GM18498 (cell line): Measurements from ENCODE around the gene TINCR.
"Not testable (repeated sequence)": the region's sequence is repeated elsewhere in the genome, so short reads cannot be mapped to it uniquely, and the experiment has no call there.

Experiments
- ATAC-seq: cut with Tn5 transposase; IDR thresholded peaks from one replicate; pipeline ENCODE4 v1.9.1; 2021; ENCODE audit warnings: mild to moderate bottlenecking, moderate library complexity; ENCODE audit not compliant: unreplicated experiment

The TINCR gene

DNA sequence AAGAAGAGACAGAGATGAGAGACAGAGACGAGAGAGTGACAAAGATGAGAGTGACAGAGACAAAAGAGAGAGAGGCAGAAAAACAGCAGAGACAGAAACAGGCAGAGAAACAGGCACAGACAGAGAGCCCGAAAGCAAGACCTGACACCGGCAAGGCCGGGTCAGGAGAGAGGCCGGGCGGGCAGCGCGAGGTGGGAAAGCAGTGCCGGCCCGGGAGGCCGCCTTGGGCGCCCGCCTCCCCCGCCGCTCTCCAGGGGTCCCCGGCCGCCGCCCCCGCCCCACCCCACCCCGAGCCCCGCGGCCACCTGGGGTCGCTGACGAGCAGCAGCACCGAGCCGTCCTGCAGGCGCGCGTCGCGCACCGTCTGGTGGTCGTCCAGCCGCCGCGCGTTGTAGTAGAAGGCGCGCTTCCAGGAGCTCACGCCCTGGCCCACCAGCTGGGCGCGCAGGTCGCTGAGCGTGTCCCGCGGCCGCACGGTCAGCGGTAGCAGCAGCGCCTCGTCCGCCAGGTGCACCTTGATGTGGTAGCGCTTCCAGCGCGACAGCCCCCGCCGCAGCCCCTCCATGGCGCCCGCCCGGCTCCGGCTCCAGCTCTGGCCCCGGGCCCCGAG is at the start of gene TINCR:
Gene TINCR, minus strand, starts transcription at position 594 of the 610 bp plus-strand sequence.
- ATAC-seq: no peak

DNA sequence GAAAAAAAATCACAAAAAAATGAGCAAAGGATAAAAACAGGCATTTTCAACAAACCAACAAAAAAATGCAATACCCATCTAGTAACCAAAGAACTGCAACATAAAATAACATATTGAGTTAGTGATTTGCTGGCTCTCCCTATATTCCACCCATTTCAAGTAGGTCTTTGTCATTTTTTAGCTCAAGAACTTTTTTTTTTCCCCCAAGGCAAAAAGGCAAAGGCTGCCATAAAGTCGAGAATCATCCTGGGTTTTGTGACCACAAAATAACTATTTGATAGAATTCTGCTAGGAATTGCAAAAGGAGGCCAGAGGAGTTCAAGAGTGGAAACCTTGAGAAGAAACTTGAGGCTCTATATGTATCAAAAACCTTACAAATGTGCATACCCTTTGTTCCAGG is 49.3 kb upstream of the TINCR start:
- ATAC-seq: no peak

DNA sequence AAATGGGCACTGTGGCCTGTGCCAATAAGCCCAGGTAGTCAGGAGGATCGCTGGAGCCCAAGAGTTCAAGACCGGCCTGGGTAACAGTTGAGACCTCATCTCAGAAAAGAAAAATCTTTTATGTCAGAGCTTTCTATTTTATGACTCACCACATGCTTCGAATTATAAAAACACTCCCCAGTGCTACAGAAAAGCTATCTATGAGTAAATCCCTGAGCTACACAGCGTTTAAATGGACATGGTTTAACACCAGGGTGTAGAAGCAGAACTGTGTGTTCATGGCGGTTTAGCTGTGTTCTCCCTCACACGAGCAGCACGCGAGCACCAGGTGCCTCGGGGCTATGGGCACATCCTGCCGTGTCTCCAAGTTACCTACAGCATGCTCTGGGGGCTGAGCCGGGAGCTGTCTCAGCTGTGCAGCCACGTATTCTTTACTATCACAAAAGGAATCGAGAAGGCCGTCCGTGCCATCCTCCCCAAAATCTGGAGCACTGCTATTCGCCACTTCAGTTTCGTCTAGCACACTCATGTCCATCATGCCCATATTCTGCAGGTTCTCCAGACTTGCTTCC is 48.1 kb upstream of the TINCR start:
- no peak for ATAC-seq

DNA sequence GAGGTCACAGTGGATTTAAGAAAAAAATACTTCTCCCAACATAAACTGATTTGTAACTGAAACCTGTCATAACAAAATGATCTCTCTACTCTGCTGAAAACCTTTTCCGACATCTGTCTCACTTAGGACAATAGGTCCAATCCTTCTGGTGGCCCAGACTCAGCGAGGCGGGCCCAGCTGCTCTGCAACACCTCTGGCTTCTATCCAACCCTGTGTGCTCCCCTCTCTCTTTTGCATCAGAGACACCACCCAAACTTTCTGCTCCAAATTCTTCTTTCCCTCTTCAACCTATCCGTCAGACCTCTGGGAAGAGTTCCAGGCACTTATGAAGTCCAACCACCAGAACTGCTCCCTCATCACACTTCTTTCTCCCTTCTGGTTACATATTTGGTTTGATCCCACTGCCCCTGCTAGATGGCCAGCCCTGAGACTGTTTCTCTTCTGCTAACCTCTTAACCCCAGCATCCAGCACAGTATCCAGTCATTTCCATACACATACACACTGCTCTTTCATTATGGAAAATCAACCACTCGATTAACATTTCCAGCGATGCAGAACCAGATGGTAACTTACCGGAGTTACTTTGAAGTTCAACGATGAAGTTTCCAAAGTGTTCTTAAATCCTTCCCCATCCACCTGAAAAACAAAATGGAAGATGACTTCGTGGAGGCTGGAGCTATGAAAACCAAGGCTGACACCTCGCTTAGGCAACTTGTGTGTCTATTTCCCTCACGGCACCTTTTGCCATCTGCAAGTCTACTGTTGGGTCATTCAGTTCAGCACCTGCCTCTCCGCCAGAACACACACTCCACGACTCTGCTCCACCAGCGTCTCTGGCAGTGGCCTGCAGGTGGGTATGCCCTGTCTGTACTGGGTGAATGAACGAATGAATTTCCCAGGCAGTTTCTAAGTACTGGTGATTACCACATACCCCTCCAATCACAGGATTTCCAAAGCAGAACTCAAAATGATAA is 45.4 kb upstream of the TINCR start:
- ATAC-seq: no peak

DNA sequence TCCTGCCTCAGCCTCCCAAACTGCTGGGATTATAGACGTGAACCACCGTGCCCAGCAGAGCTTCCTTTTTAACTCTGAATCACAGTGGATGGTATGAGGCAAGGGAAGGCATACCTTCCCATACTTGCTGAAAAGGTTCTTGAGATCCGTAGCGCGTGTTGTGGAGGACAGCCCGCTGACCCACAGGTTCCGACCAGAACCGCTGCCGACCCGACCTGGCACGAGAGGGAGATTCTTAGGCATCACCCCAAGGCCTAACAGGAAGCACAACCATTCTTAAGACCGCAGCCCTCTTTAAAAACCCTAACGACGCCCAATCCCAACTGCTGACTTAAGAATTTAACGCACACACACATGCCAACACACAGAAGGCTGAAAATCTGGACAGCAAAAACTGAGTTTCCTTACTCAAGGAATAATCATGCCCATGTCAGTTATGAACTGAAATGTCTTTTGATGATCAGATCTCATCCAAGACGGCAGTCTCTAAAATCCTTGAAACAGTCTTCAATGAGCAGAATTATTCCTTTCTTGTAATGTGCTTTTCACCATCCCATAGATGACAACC is 42.2 kb upstream of the TINCR start:
- ATAC-seq: no peak

DNA sequence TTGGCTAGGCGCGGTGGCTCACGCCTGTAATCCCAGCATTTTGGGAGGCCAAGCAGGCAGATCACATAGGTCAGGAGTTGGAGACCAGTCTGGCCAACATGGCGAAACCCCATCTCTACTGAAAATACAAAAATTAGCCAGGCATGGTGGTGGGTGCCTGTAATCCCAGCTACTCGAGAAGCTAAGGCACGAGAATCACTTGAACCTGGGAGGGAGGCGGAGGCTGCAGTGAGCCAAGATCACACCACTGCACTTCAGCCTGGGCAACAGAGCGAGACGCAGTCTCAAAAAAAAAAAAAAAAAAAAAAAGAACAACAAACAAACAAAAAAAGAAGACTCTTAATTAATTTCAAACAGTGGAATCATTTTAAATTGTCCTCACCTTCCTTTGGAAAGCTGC is 41.0 kb upstream of the TINCR start:
- not testable (repeated sequence) for ATAC-seq

DNA sequence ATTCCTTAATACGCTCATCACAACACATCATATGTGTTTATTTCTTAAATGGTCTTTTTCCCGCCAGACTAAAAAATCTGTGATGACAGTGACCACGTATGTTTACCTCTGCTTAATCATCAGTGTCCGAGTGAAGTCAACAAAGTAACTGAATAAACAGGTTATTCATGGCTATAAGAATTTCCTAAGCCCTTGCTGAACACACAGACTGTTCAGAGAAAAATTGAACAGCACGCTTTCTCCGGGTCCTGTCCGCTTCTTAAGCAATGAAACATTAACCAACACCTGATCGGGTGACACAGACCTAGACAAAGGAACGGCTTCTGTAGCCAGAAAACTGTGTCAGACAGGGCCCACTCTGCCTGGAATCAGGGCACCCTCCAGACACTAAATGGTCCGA is 40.5 kb upstream of the TINCR start:
- ATAC-seq: no peak

DNA sequence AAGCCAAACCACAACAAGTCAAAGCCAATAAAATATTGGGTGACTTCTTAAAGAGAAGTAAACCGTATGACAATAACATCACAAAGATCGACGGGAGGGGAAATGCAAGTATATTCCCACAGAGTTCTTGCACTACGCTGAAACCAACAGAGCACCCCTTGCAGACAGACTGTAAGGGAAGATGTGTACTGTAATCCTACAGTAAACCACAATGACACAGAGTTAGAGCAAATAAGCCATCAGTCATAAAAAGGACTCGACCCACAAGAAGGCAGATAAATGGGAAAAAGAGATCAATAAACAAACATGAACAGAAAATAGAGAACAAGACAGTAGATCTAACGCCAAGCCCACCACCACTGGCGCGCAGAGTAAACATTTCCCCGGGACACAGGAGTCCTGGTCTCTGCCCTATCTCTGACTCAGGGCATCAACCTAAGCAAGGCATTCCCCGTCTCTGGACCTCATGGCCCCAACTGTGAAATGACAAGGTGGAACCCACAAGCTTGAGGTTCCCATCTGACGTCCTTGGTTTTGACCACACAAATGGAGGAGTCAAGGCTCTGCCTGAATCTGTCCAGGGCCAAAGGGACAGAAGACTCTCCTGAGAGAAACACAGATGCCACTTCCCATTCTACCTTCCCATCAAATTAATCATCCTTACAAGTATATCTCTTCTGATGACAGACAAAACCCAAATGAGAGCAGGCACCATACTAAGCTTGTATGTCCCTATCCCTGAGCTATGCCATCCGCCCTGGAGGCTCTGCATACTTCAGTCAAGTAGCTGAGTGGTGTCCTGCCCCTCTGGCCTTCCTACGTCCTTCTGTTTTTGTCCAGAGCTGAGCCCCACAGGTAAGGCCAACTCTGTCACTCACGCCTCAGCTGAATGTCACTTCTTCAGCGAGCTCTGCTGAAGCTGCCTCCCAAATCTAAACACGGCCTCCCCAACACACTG is 39.8 kb upstream of the TINCR start:
- ATAC-seq: no peak

DNA sequence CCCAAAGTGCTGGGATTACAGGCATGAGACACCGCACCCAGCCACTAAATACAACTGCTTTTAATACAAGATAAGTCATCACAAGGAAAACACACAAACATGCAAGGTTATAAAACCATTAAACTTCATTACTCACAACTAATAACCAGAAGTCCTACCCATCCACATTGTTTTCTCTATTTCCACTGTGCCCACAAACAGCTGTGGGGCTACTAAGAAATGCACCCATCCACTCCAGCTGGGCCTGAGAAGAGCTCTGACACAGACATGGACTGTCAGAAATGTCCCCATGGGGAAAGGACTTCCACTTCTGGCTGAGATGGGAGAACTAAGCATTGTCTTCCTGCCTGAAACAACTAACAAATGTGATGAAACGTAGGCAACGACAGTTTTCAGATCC is 37.6 kb upstream of the TINCR start:
- ATAC-seq: no peak

DNA sequence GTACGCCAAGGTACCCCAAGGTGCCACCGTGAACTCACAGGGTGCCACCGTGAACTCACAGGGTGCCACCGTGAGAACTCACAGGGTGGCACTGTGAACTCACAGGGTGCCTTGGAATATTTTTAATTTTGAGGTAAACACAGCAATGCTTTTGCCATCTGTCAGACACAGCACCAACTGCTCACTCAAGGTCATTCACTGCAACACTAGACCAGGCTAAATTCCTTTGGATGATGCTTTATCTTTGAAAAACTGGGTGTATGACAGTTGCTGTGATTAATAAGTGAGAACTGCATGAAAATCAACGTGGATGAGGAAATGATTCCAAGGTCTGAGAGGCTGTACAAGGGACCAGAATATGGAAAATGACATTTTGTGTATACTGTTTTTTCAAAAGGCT is 35.9 kb upstream of the TINCR start:
- ATAC-seq: no peak

DNA sequence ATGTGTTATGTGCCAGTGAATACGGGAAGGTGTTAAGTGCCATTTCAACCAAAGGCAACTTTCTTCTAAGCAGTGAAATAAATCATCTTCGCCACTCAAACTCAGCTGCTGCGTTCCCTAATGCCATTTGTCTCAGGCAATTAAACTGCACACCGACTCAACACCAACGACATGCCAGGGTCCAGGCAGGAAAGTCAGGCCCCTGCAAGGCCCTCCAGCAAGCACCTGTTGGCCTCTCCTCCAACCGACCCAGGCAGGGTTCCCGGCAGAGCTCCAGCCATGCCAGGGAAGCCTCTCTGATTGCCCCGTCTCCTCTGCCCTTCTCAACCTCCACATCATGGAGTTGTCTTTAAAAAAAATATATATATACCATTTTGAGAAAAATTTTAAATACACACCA is 33.0 kb upstream of the TINCR start:
- ATAC-seq: no peak

DNA sequence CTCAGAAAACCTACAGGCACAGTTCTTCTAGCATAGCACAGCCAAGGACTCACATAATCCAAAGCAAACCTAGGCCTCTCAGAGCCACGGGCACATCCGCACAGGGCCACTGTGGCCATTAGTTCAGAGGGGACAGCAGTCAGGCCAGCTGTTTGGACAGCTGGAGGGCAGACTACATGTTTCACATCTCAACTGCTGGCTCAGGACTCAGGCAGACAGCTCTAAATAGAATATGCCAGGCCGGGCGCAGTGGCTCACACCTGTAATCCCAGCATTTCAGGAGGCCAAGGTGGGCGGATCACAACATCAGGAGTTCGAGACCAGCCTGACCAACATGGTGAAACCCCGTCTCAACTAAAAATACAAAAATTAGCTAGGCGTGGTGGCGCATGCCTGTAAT is 28.0 kb upstream of the TINCR start:
- ATAC-seq: no peak

DNA sequence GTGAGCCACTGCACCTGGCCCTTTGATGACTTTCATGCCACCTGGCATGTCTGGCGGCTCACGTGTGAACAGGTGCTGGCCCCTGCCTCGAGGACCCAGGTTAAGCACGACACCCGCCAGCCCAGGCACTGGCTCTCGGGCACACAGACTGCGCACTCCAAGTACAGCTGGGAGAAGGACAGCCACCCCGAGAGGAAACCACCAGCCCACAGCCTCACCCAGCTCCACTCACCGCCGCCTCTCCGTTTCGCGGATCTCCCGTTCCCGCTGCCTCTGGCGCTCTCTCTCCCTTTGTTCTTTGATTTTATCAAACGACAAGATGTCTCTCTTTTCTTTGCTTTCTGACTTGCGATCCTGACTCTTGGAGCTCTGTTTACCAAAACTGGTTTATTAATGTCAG is 27.4 kb upstream of the TINCR start:
- ATAC-seq: no peak

DNA sequence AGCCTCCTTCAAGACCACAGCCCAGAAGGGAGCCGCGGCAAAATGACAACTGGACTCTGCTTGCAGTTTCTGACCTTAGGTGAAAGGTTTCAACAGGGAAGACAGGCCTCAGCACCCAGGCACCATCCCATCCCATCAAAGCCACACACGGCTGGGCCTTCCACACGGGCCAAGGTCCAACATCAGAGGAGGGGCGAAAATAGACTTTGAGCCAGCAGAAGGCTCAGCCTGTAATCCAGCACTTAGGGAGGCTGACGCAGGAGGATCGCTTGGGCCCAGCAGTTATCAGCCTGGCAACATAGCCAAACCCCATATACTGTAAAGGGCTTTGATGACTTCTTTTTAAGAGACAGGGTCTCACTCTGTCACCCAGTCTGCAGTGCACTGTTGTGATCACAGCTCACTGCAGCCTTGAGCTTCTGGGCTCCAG is 26.8 kb upstream of the TINCR start:
- ATAC-seq: no peak

DNA sequence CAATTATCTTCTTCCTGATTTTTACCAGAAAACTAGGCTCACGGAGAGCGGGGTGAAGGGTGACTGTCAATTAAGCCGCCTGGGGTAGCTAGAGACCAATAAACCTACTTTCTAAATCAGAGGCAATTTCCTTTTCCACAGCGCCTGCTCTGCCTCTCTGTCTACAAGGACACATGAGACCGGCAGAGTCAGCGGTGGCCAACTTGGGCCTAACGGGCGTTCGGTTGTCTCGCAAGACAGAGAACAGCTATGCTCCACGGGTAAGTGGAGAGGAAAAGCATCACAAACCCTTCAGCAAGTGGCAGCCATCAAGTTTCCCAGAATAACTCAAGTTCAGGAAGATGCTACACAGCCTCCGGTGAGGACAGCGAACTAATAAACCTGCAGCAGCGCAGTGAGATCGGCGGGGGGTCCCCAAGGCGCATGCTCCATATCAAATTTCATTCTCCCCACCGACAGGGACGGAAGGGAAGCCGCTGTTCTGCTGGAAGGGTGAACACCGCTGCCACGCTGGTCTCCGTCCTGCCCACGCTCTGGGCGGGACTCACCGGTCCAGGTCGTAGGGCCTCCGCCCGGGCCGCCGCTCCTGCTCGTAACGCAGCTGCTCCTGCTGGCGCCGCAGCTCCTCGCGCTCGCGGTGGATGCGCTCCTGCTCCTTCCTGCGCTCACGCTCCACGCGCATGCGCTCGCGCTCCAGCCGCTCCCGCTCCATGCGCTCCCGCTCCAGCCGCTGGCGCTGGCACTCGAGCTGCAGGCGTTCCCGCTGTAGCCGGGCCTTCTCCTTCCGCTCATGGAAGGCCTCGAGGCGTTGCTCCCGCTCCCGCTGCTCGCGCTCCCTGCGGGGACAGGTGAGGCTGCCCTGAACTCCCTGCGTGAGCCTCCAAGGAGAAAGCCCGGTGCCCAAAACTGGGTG is 25.8 kb upstream of the TINCR start:
- no peak for ATAC-seq

DNA sequence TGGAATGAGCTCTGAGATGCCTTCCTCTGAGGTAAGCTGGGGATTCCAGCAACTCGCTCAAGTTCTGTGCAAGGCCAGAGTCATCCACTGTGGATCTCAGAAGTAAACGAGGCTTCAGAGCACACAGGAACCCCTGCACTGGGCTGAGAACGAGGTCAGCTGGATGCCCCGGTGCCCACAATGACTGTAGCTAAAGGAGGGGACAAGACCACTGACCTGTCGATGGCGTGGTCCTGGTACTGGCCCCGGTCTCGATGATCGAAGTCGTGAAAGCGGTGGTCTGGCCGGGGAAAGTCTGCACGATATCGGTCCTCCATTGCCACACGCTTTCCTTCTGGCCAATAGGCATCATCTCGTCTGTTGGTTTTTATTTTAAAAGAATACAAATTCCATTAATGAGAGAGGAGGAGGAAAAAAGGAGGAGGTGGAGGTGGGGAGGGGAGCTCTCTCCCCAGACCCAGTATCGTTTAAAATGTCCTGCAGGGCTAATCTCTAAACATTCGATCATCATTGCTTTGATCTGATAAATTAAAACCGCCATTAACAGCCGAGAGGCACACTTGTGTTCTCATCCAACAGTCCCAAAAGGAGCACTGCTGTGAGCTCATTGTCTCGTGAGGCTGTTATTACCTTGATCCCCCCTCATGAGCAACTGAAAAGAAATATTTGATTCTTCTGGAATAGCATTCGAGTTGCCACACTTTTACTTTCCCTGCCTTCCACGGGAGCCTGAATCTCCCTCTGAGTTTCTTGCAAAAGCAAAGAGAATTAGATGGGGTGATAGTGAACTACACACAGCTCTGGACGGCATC is 25.0 kb upstream of the TINCR start:
- no peak for ATAC-seq

DNA sequence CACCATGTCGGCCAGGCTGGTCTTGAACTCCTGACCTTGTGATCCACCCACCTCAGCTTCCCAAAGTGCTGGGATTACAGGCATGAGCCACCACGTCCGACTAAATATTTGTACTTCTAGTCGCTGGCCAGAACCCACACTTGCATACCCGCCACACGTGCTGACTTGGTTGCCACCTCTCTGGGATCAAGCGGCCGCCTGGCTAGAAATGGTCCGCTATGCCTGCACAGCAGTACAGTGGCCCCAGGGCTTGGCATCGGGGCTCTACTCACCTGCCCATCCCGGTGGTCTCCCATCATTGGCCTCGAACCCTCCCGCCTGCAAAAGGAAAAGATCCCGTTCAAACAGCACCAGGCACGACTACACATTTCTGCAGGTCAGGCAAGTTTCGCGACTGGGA is 23.7 kb upstream of the TINCR start:
- ATAC-seq: no peak

DNA sequence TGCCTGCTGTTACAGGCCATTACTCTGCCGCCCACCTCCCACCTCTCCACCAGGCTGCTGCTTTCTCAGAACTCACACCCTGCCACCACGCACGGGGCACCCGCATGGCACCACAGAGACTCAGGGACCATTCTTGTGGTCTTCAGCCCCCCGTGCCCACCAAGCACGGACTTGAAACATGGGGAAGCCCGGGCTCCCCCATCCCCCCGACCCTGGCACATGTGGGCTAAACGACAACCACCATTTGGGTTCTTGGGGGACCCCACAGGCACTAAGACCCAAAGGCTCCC is 23.1 kb upstream of the TINCR start:
- no peak for ATAC-seq
